Stimulated activated CD4-positive, alpha-beta T cell treated with anti-CD3 and anti-CD28 coated beads, TNF-alpha, amount 100 ng/mL, for 24 hours (primary cell): Measurements from ENCODE around the gene AP2A2.
"Not testable (repeated sequence)": the region's sequence is repeated elsewhere in the genome, so short reads cannot be mapped to it uniquely, and the experiment has no call there.

Source experiments
- DNase-seq, 3 experiments: peaks; one replicate each; pipeline ENCODE4 v3.0.0-alpha.2; 2020; ENCODE audit warnings: low read depth in 3 of 3

The AP2A2 gene

GRCh38 chr11:975376-975775, 49.7 kb downstream of the AP2A2 start:
- not testable (repeated sequence) for DNase-seq

GRCh38 chr11:975827-976226, 50.2 kb downstream of the AP2A2 start:
- DNase-seq, result no peak

- DNase-seq, result no peak
Measured at GRCh38 chr11:976431-977160, 50.9 kb downstream of the AP2A2 start.

DNA sequence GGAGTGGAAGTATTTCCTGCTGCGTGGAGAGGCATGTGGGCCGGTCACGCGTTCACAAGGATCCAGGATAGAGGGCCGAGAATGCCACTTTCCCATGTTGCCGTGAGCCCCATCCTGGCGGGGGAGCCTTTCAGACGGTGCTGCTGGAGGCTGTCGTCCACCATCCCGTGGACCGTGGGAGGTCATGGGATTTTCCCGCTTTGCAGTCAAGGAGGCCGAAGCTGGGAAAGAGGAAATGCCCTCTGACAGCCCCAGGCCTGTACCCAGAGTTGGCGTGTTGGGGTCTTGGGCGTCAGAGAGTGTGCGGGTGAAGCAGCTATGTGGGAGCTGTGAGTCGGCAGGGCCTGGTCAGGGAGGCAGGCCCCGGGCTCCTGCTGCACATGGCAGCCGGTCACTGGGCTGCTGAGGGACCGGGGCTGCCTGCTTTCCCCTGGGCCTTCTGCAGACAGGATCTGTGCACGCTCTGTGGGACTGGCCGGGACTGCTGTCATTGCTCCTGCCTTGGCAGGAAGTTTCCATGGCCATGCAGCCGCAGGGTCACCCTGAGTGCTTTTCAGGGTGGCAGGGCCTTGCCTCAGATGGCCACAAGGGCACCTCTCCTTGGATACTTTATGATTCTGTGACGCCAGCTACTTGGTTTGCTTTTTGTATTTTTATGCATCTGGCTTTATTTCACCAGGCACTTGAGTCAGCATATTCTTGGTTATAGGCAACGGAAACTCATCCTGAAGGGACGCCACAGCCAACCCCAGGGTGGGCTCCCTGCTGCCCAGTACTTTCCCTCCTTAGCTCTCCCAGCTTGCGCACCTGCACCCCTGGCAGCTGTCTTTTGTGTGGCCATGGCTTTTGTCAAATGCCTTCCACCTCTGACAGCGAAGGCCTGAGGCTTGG, 52.4 kb downstream of the AP2A2 start:
- DNase-seq, result no peak

DNA sequence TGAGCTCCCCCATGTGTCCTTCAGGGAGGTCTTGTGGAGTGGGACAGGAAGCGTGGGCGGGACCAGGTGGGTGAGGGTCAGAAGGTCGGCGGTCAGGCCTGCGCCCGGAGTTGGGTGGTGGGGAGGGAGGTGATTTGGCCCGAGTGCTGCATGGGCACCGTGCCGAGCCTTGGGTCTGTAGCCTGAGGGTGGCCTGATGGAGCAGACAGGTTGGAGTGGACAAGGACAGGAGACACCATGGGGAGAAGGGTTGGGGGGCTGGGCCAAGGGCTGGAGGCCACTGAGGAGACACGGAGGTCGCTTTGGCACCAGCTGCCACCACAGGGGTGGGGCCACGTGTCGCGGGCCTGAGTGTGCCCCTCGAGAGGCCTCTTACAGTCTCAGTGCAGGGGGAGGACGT, 53.1 kb downstream of the AP2A2 start:
- DNase-seq, result no peak

- no peak for DNase-seq
Measured at GRCh38 chr11:980438-981357, 55.0 kb downstream of the AP2A2 start.

- no peak for DNase-seq
Measured at GRCh38 chr11:981764-982163, 56.1 kb downstream of the AP2A2 start.

- no peak for DNase-seq
Measured at GRCh38 chr11:984546-984945, 58.9 kb downstream of the AP2A2 start.

DNA sequence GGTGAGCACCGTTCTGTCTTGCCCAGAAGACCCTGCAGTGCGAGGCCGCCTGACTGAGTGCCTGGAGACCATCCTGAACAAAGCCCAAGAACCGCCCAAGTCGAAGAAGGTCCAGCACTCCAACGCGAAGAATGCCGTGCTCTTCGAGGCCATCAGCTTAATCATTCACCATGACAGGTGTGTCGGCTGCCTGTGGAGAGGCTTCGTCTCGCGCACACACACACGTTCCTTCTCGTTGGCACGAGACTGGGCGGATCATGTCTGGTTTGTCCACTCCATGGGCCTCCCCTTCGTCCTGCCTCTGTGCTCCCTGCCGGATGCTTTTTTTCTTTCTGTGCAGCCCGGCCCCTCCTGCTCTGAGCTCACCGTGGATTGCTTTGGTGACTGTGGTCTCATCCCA, 59.7 kb downstream of the AP2A2 start:
- DNase-seq, result no peak

DNA sequence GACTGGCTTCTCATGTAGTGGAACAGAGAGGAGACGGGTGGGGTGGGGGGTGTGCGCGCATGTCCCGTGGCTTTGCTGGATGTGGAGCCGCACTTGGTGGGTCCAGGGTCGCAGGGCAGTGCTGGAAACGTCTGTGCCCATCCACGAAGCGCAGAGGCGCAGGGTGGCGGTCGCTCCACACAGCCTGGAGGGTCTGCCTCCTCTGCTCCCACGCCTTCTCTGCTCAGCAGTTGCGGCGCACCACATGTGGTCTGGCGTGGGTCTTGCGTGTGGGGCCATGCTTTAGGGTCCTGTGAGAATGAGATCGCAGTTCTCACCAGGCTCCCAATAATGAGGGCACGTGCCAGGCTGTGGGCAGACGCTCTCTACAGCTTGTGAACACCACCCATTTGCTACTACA, 60.2 kb downstream of the AP2A2 start:
- no peak for DNase-seq

- no peak for DNase-seq
Measured at GRCh38 chr11:986270-986951, 60.7 kb downstream of the AP2A2 start.

DNA sequence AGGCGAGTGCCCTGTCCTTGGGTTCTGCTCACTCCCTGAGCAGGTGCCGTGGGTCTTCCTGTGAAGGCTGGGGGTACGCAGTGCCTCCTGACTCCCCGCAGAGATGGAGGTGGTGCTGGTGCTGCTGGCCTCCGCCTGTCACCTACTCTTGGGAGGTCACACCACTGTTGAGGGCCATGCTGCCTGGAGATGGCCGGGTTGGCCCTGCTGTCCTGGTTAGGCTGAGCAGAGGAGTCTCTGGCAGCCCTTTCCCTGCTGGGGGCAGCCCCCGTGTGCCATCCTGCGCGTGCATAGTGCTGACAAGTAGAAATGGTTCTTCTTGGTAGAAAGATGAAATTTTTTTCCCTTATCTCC, 61.3 kb downstream of the AP2A2 start:
- DNase-seq, result no peak

- no peak for DNase-seq
Measured at GRCh38 chr11:987671-988070, 62.0 kb downstream of the AP2A2 start.

GRCh38 chr11:990101-990500, 64.4 kb downstream of the AP2A2 start:
- no peak for DNase-seq

GRCh38 chr11:991034-991433, 65.4 kb downstream of the AP2A2 start:
- DNase-seq, result no peak

DNA sequence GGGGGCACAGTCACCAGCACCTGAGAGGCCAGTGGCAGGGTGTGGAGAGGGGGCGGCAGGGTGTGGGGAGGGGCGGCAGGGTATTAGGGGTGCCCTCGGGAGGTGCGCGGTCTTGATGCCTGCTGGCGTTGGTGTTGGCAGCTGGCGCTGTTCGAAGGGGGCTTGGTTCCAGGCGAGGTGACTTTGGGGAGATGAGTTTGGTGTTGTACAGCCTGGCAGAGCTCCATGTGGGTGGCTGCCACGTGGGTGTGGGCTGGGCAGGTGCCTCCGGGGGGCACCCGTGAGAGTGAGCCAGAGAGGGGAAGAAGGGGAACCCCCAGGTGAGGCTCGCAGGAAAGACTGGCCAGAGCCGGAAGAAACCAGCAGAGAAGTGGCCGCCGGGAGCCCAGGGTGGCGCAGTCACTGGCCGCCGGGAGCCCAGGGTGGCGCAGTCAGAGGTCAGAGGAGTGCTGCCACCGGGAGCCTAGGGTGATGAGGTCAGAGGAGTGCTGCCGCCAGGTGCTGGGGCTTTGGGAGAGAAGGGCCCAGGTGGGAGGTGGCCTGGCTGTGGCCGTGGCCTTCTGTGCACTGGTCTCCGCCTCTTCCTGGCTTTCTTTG, 66.1 kb downstream of the AP2A2 start:
- DNase-seq, result no peak

DNA sequence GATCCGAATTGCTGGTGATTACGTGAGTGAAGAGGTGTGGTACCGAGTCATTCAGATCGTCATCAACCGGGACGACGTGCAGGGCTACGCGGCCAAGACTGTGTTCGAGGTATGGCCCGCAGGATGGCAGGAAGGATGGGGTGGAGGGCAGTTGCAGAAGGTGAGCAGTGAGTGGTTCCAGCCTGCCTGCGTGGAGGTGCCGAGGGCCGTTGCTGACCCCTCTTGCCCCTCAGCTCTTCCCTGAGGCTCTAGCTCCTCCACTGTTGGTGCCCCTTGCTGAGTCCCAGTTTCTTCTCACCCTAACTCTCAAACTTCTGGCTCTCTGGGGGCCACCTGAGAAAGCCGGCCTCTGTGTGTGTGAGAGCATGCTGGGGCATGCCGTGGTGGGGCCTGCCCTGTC, 66.9 kb downstream of the AP2A2 start:
- DNase-seq, result no peak

DNA sequence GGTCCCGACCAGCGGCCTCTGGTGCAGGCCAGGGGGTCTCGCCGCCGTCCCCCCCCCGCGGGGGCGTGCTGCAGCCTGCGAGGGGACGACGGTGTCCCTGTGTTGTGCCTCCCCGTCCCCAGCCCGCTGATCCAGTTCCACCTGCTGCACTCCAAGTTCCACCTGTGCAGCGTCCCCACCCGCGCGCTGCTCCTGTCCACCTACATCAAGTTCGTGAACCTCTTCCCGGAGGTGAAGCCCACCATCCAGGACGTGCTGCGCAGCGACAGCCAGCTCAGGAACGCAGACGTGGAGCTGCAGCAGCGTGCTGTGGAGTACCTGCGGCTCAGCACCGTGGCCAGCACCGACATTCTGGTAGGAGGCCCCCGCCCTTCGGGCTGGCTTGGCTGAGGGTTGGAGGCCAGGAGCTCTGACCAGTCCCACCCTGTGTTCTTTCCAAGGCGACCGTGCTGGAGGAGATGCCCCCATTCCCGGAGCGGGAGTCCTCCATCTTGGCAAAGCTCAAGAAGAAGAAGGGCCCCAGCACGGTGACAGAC, 68.0 kb downstream of the AP2A2 start:
- no peak for DNase-seq

GRCh38 chr11:995044-995751, 69.5 kb downstream of the AP2A2 start:
- DNase-seq, result no peak

DNA sequence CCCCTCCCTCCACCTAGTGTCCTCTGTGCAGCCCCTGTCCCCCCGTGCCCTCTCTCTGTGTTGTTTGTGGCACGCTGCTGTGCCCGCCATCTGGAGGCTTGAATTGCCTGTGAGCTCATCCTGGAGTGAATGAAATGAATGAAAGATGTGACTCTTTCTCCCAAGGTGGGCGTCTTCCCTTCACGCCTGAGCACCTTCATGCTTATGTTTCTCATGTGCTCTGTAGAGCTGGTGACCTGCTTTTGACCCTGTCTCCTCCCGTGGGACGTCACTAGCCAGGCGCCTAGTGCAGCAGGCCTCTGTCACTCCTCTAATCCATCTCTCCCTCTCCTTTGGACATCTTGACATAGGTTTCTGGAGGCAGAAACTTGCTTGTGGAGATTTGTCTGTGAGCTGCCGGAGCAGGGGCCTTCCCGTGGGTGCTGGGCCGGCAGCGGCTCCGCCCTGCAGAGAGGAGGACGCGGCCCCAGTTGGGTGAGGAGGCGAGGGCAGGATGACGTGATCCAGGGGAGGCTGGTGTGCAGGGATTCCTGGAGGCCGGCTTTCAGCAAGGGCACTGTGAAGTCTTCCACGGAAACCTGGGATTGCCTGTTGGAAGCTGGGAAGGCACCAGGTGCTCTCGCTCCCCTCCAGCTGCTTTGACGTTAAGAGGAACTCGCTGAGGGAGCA, 70.2 kb downstream of the AP2A2 start:
- no peak for DNase-seq
